SK-N-SH (cell line): Measurements from ENCODE around the gene TTC7B.

Source experiments
- MXI1 ChIP-seq: IDR thresholded peaks from 2 replicates; pipeline ENCODE4 v1.6.1; 2012; ENCODE audit warnings: mild to moderate bottlenecking, low read depth, low read length, improper control_type of control experiment
- SIN3A ChIP-seq: IDR thresholded peaks from 2 replicates; pipeline ENCODE4 v1.6.1; 2012; ENCODE audit warnings: low read depth, mild to moderate bottlenecking, low read length, moderate library complexity, borderline replicate concordance
- TF ChIP-seq, protein P1 (sequence below): fragments of 200-600 bp; sonication (generic); IDR thresholded peaks from 2 replicates; pipeline ENCODE4 v1.6.1; 2017; ENCODE audit warnings: antibody characterized with exemption, mild to moderate bottlenecking, moderate library complexity

DNA sequence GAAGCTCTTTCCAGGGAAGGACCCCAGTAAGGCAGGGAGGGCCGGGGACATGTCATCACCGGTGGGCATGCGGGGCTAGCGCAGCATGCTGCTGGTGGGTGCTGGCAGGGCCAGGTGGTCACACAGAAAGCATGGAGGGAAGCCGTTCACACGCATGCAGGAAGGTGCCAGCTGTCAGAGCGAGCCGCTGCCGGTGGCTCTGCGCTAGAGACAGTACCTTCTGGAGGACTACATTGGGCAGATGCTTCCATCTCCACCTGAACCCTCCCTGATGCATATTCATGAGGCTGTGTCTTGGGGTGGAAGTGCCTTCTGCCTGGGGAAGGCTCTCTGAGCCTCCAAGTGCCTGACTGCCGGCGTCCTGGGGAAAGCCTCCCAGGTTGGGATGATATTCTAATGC, 215.6 kb downstream of the TTC7B start:
- TF ChIP-seq SIN3A (no peak), MXI1 (no peak)
- TF ChIP-seq, protein P1, sequence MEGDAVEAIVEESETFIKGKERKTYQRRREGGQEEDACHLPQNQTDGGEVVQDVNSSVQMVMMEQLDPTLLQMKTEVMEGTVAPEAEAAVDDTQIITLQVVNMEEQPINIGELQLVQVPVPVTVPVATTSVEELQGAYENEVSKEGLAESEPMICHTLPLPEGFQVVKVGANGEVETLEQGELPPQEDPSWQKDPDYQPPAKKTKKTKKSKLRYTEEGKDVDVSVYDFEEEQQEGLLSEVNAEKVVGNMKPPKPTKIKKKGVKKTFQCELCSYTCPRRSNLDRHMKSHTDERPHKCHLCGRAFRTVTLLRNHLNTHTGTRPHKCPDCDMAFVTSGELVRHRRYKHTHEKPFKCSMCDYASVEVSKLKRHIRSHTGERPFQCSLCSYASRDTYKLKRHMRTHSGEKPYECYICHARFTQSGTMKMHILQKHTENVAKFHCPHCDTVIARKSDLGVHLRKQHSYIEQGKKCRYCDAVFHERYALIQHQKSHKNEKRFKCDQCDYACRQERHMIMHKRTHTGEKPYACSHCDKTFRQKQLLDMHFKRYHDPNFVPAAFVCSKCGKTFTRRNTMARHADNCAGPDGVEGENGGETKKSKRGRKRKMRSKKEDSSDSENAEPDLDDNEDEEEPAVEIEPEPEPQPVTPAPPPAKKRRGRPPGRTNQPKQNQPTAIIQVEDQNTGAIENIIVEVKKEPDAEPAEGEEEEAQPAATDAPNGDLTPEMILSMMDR = no peak
